ENCODE data around the gene TNFRSF25. TPM values are rescaled to one million over a fixed set of nuclear protein-coding genes. Genes with fewer than 3 reads are reported as not detected.

TNFRSF25 gene
- total RNA-seq, 6 experiments from 2014 or later = 1.8 to 3.2 (median 2.7) TPM

- no peaks in the 10 kb centered on the region for H3K9me3 Mint-ChIP-seq
- no peak for DNase-seq
- H3K27me3 Mint-ChIP-seq (ENCODE audit: insufficient read depth) = peaks cover 5% of the 10 kb centered on the region; the same call in 1 of the 2 replicates
- H3K36me3 Mint-ChIP-seq (ENCODE audit: low read depth) = no peaks in the 10 kb centered on the region
- TF ChIP-seq CTCF (IDR thresholded peaks at IDR 0.05) = no peak
- no peak overlapping the region for H3K4me3 Mint-ChIP-seq
- H3K27ac Mint-ChIP-seq = no peak overlapping the region
- peaks cover 9% of the 10 kb centered on the region for H3K4me1 Mint-ChIP-seq (ENCODE audit: low read depth)
These were observed 45.7 kb upstream of the TNFRSF25 start for GRCh38 chr1:6511561-6512244.

GRCh38 chr1:6511056-6511455 lies 45.1 kb upstream of the TNFRSF25 start:
- Mint-ChIP-seq H3K27me3 (ENCODE audit: insufficient read depth) (peaks cover 6% of the 10 kb centered on the region; the same call in 1 of the 2 replicates), H3K36me3 (ENCODE audit: low read depth) (no peaks in the 10 kb centered on the region), H3K9me3 (no peaks in the 10 kb centered on the region), H3K4me1 (ENCODE audit: low read depth) (peaks cover 8% of the 10 kb centered on the region), H3K4me3 (no peak overlapping the region), H3K27ac (no peak overlapping the region)
- TF ChIP-seq CTCF (IDR thresholded peaks at IDR 0.05) = no peak
- no peak for DNase-seq

- no peak for DNase-seq
- H3K27ac Mint-ChIP-seq = no peak overlapping the region
- peaks cover 2% of the 10 kb centered on the region for H3K4me1 Mint-ChIP-seq (ENCODE audit: low read depth)
- no peaks in the 10 kb centered on the region for H3K36me3 Mint-ChIP-seq (ENCODE audit: low read depth)
- no peak overlapping the region for H3K4me3 Mint-ChIP-seq
- no peak for TF ChIP-seq CTCF (IDR thresholded peaks at IDR 0.05)
- H3K27me3 Mint-ChIP-seq (ENCODE audit: insufficient read depth) = peaks cover 6% of the 10 kb centered on the region; the same call in 1 of the 2 replicates
- H3K9me3 Mint-ChIP-seq = no peaks in the 10 kb centered on the region
These were observed 44.5 kb upstream of the TNFRSF25 start for GRCh38 chr1:6510493-6510892.

GRCh38 chr1:6509919-6510291 lies 43.9 kb upstream of the TNFRSF25 start:
- no peak overlapping the region for H3K4me3 Mint-ChIP-seq
- H3K36me3 Mint-ChIP-seq (ENCODE audit: low read depth) = no peaks in the 10 kb centered on the region
- TF ChIP-seq CTCF (IDR thresholded peaks at IDR 0.05) = no peak
- H3K4me1 Mint-ChIP-seq (ENCODE audit: low read depth) = no peaks in the 10 kb centered on the region
- H3K27me3 Mint-ChIP-seq (ENCODE audit: insufficient read depth) = peaks cover 6% of the 10 kb centered on the region; the same call in 1 of the 2 replicates
- H3K9me3 Mint-ChIP-seq = no peaks in the 10 kb centered on the region
- no peak overlapping the region for H3K27ac Mint-ChIP-seq
- DNase-seq = no peak

GRCh38 chr1:6509220-6509918 lies 43.4 kb upstream of the TNFRSF25 start:
- DNase-seq = no peak
- Mint-ChIP-seq H3K36me3 (ENCODE audit: low read depth) (no peaks in the 10 kb centered on the region), H3K27me3 (ENCODE audit: insufficient read depth) (peaks cover 6% of the 10 kb centered on the region; the same call in 1 of the 2 replicates), H3K4me3 (no peak overlapping the region), H3K27ac (no peak overlapping the region), H3K4me1 (ENCODE audit: low read depth) (no peaks in the 10 kb centered on the region), H3K9me3 (no peaks in the 10 kb centered on the region)
- no peak for TF ChIP-seq CTCF (IDR thresholded peaks at IDR 0.05)

Measured in HFFc6 (cell line).